Inferior parietal cortex (tissue), 1 donor: Measurements from ENCODE around the gene ZNF354B.

Source experiments
- DNase-seq: peaks from one replicate; pipeline ENCODE4 v3.0.0-alpha.2; 2016; ENCODE audit errors: extremely low spot score

Gene ZNF354B

DNA sequence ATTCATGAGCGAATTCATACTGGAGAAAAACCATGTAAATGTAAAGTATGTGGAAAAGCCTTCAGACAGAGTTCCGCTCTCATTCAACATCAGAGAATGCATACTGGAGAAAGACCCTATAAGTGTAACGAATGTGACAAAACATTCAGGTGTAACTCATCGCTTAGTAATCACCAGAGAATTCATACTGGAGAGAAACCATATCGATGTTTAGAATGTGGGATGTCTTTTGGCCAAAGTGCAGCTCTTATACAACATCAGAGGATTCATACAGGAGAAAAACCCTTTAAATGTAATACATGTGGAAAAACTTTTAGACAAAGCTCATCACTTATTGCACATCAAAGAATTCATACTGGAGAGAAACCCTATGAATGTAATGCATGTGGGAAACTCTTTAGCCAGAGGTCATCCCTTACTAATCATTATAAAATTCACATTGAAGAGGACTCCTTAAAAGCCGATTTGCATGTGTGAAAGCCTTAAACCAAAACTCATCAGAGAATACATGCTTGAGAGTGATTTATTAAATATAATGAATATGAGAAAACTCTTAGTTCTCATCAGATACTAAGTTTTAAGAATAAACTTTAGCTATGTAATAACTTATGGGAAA lies 24.2 kb downstream of the ZNF354B start:
- no peak for DNase-seq

DNA sequence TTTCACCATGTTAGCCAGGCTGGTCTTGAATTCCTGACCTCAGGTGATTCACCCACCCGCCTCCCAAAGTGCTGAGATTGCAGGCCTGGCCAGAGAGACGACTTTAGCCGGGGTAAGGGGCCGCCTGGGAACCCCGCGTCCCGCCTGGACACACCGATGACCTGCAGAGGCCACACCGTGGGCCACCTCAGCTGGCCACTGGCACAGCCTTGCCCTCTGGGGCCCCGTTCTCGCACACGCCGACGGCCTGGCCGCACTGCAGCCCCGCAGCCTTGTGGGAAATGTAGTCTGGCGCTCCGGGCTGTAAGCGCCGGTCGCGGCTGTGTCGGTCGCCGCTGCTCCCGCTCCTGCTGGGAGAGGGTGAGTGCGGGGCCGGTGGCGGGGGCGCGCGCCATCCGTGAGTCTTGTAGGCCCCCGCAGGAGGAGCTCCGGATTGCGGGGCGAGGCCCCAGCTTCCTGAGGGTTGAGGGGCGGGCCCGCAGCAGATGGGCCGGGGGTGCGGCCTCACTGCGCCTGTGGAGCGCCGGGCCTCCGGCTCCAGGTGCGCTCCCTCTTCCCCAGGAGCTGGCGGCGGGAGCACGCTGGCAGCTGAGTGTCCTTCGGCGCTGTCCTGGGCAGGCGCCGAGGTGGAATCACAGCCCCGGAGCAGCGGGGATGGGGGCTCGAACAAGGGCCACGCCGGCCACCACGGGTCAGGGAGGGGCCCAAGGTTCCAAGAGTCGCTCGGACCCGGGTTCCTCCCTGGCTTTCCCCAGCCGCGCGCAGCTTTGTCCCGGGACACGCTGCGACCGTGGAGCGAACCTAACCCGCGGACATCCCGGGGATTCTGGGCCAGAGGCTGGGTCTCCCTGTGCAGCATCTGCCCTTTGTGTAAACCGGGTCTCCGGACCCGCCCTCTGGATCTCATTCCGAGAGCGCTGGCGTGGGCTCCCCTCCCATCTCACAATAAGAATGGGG lies 36.1 kb downstream of the ZNF354B start, which contains the start of gene ZFP2:
ZFP2 (plus strand) TSS at position 299 of the 957 bp plus-strand sequence. CDS start 35,401 bp downstream, outside the sequence.
- peak; percentile 70 for DNase-seq

DNA sequence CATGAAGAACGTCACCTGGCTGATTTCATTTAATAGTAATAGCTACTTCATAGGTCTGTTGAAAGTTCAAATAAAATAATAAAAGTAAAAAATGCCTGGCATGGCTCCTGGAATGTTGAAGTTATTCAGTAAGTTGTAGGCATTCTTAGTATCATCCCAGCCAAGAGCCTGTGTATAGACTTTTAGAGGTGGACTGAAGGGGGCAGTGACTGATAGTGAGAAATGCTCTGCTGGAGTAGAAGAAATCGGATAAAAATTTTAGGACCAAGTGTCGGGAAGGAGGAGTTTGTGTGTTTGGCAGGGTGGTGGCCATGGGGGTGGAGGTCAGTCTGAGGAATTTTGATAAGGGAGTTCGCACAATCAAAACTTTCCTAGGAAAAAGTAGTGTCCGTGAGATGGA lies 39.5 kb downstream of the ZNF354B start:
- DNase-seq: no peak

DNA sequence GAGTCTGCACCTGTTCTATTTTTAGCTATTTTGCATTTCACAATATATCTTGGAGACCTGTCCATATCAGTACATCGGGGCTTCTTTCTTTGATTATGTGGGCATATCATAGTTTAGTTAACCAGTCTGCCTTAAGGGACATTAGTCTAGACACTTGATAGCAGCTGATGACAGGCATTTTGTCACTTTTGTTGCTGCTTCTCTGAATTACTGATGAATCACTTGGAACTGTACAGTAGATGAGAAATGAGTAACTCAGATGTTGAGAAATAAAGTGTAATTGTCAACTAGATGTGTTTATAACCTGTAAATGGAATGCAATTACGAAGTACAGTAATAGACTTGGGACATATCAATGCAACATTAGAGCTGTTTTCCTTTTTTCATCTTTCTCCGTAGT lies 43.1 kb downstream of the ZNF354B start:
- DNase-seq: no peak

DNA sequence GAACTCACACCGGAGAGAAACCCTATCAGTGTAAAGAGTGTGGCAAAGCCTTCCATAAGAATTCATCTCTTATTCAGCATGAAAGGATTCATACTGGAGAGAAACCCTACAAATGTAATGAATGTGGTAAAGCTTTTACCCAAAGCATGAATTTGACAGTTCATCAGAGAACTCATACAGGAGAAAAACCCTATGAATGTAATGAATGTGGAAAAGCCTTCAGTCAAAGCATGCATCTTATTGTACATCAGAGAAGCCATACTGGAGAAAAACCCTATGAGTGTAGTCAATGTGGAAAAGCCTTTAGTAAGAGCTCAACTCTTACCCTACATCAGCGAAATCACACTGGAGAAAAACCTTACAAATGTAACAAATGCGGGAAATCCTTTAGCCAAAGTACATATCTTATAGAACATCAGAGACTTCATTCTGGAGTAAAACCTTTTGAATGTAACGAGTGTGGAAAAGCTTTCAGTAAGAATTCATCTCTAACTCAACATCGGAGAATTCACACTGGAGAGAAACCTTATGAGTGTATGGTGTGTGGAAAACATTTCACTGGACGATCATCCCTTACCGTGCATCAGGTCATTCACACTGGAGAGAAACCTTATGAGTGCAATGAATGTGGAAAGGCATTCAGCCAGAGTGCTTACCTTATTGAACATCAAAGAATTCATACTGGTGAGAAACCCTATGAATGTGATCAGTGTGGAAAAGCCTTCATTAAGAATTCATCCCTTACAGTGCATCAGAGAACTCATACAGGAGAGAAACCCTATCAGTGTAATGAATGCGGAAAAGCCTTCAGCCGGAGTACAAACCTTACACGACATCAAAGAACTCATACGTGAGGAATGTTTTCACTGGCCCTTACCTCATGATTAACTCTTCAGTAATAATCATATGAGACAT lies 72.3 kb downstream of the ZNF354B start:
- DNase-seq: no peak
